Mucosa of gallbladder (tissue), 1 donor: ENCODE measurements around the gene DOCK4. TPM values are rescaled to one million over a fixed set of nuclear protein-coding genes. Genes with fewer than 3 reads are reported as not detected.

Experiments
- DNase-seq: peaks from one replicate; pipeline ENCODE4 v3.0.0-alpha.2; 2020; ENCODE audit warnings: low spot score
- total RNA-seq: library from RNA; stranded (reverse); gene quantifications from one replicate; pipeline ENCODE4 v1.2.1, GENCODE V29; 2021
- donor health status: DM: no; HTN: no; CAD: no.

DOCK4 gene
- total RNA-seq, 1 donor from 2014 or later: 26.1 TPM

DNA sequence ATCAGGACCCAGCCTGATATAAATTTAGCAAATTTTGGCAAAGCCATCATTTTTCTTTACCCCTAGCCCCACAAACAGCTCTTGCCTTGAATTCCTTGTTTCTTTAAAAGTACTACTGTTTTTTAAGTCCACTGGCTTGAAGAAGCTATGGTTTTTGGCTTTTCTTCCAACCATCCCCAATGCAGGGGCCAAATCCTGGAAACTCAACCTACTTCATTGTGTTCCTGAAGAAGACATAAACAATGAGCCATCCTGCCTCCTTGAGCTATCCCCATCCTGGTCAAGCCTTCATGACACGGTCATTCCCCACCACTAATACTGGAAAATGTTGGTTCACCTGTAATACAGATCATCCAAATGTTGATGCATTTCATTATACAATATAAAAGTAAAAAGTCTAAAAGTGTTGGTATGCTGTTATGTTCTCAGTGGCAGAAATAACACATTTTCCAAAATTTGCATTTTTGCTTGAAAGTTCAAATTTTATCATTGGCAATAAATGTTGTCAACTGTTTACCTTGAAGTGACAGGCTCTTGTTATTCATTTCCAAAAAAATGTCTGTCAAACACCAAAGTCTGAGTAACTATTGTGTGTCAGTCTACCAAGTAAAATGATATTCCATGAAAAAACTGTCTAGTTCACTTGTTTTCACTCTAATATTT is 92.2 kb downstream of the DOCK4 start:
- no peak for DNase-seq

DNA sequence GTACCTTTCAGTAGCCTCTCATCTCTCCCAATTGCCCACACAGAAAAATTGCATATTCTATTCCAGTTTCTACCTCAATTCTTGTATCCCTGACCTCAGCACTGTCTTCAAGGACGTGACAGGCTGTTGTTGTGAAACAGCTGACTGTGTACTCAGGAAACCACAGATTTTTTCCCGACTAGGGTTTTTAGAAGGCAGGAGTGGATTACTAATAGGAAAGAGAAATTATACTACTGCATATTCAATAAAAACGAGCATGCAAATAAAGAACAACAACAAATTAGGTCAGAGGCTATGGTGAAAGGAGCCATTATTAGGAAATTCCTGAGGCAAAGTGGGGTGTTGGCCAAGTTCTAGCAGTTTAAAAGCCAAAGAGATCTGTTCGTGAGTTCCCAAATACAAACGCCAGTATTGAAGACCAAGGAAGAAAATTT is 93.4 kb downstream of the DOCK4 start:
- peak; percentile 19 for DNase-seq

DNA sequence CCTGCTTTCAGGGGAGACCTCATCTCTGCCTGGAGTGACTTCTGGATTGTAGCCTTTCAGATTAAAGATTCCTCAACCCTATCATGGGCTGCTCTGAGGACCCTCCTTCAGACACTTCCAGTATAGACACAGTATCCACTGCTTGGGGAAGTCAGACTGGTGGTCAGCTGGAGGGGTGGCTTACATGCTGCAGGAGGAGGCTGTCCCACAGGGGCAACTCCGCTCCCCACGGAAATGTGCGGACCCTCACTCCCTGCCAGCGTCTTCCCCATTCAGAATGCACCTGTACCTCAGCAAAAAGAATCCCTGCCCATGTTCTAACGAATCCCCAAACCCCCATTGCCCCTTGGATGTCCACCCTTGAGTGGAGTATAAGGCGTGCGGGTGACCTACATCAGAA is 95.5 kb downstream of the DOCK4 start:
- no peak for DNase-seq

DNA sequence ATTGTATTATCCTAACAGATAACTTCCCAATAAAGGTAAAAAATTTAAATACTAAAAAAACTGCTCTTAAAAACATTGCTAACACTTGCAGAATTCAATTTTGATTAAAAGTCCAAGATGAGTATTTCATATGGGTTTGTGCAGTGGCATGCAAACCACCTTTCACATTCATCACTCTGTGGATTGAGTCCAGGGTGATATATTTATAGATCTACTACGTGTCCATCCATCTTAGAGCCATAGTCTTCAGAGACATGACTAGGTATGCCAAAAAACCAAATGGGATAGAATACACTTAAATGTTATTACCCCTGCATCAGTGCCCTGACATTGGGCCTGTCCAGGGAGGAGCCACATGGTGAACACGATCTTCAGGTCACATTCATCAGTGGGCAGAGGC is 96.0 kb downstream of the DOCK4 start:
- no peak for DNase-seq

DNA sequence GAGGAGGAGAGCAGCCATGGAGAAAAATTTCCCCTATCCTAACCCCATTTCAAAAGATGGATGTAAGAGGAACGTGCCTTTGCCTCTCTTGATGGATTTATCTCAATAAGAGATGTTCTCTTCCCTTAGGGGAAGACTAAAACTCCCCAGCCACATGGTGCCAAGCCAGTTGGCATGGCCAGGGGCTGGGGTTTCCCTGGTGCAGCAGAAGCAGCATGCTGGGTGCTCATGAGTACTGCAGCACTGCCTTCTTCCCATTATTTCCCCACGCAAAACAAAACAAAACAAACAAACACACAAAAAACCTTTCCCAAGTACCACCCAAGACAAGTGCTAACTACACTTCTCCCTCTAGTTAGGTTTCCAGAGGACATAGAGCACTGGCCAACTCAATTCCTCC is 97.2 kb downstream of the DOCK4 start:
- DNase-seq: no peak

DNA sequence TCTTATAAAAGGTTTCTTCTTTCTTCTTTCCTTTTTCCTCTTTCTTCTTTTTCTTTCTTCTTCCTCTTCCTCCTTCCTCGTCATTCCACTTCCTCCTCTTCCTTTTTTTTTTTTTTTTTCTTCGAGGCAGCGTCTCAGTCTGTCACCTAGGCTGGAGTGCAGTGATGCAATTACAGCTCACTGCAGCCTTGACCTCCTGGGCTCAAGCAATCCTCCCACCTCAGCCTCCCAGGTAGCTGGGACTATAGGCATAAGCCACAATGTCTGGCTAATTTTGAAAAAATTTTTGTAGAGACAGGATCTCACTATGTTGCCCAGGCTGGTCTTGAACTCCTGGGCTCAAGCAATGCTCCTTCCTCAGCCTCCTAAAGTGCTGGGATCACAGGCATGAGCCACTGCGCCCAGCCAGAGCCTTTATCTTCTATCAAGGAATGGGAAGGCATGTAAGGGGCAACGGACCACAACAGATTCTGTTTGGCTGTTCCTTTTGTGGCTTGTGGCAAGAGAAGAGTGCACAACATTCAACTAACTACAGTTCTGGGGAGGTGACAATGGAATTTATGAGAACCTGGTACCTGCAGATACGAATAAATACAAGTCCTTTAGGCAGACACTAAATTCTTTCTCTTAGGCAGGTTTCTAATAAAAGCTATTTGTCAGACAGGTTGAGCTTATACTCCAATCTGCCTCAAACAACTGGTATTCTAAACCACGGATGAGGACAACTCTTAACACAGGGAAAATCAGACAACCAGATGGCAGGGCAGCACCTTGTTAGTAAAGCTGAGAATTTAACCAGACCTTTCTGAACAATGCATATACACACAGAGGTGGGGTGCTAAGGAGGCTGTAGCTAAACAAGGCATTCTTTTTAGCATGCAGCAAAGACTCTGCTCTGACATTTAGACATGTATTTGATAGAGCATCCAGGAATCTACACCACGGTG is 100.3 kb downstream of the DOCK4 start:
- DNase-seq: no peak

DNA sequence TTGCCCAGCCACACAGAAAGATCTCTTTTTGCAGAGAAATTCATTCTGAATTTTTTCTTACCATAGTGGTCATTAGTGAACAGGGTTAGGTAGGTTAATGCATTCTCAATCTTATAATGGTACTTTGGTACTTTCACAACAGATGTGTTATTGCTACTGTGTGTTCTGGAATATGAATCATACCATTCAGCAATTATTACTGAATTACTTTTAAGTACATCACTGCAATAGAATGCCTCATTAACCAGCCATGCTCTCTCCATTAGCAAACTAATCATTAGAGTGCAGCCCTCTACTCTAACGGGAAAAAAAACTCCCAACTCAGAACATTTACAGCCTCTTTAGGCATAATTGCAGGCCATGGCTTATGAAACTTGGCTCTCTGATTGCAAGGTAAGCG is 102.1 kb downstream of the DOCK4 start:
- DNase-seq: no peak

DNA sequence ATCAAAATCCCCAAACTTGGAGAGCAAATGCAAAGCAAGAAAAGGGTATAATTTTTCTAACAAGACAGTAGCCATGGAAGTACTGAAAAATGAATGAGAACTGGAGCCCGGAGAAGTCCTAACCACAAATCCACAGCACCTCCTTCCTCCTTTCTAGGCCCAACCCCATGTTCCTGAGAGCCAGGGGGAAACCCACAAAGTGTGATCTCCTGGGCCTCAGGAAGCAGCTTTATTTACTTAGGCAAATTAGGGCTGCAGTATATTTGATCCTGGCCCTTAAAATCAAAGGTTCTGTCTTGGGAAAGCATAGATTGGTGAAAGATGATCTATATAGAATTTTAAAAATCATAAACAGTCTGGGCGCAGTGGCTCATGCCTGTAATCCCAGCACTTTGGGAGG is 103.0 kb downstream of the DOCK4 start:
- DNase-seq: no peak

DNA sequence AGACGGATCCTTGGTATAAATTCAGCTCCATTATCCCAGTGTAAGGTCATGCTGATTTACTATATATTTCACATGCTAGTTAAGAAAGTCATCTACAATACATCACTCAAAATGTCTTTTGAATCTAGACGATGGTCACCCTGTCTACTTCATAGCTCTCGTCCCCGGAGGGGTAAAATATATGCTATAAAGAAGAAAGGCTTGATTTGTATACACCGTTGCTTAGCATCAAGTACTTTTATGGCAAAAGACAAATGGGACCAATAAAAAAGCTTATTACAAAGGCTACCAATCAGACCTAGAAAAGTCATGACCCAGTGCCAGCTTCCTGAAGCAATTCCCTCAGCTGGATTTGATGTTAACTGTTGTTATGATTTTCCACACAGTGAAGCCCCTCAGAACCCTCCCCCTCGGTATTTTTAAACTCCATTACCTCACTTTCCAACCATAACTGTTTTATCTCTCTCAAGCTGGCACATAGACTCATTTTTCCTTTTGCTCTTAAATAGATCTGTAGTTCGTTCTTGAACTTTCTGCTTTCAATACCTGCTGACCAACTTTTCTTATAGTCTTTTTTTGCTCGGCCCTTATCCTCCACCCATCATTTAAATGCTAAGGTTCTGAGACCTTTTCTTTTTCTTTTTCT is 104.9 kb downstream of the DOCK4 start:
- no peak for DNase-seq

DNA sequence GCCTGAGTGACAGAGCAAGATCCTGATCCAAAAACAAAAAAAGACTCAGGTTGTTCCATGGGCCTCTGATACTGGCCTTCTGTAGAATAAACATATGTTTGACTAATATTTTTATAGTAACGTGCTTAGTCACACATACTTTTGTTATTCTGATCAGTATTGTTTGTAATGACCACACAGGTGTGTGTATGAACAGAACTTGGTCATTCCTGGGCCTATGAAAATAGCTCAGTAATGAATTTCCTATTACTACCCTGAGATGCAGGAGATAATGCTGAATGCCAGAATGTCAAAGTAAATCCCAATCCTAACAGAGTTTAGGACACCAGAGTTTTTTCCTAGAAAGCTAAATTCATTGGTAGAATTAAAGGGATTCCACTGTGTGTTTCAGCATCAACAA is 108.7 kb downstream of the DOCK4 start:
- DNase-seq: no peak

DNA sequence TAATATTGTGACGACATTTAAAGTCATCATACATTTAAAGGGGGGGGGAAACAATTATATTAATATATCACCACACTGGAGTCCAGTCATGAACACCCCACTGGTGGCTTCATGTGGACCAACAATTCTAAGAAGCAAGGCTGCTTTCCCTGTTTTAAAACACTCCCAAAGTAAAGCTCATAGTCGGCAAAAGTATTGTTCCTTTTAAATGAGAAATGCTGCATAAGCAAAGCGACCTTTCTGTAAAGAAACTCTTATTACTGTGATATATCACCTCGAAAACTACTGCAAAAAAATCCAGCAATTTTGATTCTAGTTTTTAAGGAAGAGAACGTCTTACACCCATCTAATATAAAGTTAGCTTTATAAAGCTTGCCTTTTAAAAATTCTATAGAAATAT is 112.8 kb downstream of the DOCK4 start:
- DNase-seq: no peak

DNA sequence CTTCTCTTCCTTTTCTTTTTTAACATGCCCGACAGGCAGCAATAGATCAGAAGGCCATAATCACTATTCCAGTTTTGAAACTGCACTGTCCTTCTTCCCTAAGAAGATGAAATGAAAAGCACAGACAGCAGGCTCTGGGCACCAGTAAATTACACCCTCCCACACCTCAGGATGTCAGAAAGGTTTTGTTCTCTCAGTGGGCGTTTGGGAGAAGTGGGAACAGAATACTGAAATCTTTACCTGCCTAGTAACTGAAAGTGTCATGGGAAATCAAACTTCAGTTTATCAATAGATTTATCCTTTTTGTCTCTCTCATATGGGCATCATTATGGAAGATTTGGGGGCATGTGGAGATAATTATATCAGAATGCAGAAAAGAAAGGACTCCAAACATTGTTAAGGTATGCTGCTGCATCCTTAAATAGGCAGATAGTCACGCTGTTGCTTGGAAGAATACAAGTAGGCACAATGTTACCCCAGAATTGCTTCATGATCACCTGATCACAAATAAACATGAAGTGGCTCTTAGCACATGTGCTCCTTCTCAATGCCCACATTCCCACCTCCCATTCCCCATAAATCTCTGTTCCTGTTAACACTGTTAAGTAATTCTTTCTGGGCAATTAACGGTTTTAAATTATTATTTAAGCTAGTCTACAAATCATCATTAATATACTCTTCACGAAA is 113.3 kb downstream of the DOCK4 start:
- DNase-seq: no peak

DNA sequence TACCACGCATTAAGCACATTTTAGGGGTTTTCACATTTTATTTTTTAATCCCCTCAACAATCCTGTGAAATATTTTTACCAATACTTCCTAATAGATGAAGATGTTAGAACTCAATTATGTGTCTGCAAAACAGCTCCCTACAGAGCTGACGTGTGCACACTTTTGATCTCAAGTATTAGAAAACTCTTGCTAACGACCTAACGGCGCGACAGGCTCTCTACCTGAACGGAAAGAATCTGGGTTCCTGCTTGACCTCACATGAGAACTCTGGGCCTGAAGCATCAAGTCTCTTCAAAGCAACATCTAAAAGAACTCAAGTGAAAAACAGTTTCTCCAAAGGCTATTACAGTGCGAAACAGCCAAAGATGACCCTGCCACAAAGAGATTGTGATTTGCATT is 113.9 kb downstream of the DOCK4 start:
- no peak for DNase-seq

DNA sequence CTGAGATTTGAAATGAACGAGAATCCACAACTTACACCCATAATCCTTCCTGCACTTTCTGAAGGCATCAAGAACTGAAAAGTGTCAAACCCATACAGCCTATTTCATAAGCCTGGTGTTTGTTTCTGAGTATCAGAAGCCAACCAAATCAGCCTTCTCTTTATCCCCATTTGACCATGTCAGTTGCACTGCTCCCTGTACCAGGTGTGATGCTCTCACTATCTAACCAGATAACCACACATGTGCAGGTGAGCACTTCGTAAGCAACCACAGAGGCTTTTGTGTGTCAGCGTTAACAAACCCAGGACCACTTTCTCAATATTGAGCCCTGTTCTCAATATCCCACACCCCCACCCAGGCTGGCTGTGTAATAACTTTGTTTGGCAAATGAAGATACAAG is 114.4 kb downstream of the DOCK4 start:
- no peak for DNase-seq

DNA sequence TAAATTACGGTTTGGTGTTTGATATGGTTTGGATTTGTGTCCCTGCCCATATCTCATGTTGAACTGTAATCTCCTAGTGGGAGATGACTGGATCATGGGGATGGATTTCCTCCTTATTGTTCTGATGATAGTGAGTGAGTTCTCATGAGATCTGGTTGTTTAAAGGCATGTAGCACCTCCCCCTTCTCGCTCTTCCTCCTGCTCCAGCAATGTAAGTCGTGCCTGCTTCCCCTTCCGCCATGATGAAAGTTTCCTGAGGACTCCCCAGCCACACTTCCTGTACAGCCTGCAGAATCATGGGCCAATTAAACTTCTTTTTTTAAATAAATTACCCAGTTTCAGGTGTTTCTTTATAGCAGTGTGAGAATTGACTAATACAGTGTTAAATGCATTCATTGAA is 116.6 kb downstream of the DOCK4 start:
- no peak for DNase-seq

DNA sequence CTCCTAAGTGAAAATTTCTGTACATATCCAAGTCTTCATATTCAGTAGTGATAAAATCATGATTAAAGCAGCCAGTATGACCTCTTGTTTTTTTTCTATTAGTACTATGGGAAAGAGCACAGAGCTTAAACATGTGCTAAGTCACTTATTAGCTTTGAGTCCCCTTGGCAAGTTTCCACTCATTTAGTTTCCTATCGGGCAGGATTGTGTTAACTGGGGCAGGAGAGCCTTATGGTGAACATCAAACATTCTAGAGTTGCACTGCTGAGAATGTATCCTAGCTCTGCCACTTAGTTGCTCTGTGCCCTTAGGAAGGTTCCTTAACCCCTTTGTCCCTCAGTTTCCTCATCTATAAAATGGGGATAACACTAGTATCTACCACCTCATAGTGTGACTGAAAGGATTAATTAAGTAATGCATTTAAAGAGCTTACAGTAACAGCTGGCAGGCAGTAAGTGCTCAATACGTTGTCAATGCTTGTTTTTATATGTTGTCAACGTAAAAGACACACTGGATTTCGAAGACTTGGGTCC is 117.6 kb downstream of the DOCK4 start:
- DNase-seq: no peak

DNA sequence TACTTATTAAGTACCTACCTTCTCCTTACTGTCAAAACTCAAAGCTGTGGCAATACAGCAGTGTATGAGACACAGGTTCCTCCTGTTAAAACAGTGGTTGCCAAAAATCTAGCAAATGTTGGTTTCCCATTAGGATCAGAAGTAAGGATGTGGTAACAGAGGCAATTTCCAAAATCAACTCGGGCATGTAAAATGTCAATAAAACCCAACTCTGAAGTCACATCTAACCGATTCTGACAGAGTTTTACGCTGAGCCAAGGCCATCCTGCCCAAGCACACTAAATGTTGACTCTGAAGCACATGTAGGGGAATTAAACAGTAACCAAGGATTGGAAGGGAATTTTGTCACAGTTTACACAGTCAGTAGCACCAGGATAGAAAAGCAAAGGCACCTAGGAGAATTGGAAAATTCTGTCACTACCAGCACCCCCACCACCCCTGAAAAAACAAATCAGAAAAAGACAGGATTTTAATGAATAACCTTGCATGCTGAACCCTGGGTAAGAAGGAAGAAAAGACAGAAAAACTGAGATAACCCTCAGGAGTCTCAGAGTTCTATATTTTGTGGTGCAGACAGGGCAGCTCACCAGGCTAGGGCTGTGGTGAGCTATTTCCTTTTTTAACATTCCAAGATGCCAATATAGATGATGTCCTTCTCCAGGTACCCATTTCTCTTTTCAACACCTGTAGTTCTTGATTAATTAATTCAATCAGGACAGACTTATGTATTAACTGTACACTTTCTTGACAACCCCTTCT is 119.5 kb downstream of the DOCK4 start:
- no peak for DNase-seq

DNA sequence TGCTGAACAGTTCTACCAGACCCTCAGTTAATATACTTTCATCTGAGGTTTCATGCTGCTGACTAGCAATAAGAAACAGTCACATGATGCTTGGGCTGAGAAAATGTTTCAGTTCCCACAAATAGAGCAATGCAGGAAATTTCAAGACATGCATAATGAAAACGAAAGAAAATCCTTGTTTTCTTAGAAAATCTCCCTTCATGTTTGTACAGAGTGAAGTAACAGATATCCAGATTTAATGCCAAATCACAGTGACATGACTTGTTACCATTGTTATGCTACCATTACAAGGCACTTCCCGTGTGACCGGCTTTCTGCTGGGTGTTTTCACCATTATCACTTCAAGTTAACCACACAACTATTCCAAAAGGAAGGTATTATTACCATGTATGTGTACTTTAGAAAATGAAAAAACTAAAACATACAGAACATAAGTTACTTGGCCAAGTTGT is 121.7 kb downstream of the DOCK4 start:
- no peak for DNase-seq

DNA sequence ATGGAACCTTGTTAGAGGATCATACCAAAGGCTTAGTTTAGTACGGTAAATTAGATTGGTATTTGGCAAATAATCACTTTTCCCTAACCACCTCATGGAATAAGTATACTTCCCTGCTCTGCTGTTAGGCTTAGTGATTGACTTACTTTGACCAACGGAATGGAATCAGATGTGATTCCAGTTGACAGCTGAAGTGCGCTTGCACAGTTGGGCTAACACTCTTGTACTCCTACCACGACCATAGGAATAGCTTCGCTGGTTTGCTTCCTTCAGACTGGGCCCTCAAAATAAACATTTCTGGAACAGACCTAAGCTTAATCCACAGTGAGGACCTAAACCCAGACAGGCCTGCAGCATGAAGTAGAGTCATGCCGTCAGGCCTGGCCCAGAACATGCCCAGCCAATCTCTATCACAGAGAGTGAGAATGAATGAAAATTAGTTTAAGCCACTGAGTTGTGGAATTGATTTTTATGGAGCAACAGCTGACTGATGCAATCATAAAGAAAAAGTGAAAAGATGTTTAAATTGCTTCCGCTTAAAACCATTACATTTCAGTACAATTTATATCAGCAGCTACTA is 122.3 kb downstream of the DOCK4 start:
- no peak for DNase-seq

DNA sequence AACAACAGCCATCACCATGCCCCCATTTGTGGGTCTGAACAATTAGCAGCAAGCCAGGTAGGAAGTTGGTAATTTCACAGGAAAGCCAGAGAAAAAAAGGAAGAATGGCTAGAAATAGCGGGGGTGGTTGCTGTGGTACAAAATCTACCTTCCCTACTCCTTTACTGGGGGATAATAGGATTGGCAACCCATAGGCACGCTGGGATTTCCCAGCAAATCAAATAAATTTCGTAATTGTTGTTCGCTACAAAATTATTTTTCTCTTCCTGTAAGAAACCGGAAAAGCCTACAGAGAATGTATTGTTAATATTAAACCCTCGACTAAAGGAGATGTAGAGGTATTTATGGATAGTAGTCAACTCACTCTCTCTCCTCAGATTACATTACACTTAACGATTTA is 123.9 kb downstream of the DOCK4 start:
- DNase-seq: no peak

DNA sequence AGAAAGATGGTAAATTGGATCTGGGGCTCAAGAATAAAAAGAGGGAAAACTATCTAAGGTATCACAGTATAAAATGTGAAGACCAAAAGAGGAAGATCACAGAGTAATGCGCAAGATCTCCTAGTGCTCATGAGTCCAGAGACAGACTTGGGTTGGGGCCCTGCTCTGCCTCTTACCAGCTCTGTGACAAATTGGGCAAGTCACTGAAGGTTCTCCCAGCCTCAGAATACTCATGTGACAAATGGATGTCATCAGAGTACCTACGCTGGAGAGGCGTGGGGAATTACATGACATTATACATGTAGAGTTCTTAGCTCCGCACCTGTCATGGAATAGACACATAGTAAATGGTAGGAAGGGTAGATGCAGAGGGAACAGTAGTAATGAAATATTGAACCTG is 124.4 kb downstream of the DOCK4 start:
- DNase-seq: peak; percentile 16
